SK-N-SH (cell line): Measurements from ENCODE around the gene NME2.

Experiments
- CHD2 ChIP-seq: fragments of 150-350 bp; IDR thresholded peaks from 2 replicates; pipeline ENCODE4 v1.6.1; 2018; ENCODE audit warnings: low read length; ENCODE audit not compliant: partially characterized antibody
- CTCF ChIP-seq: fragments of 200-600 bp; sonication (generic); IDR thresholded peaks from 2 replicates; pipeline ENCODE4 v1.6.1; 2017; ENCODE audit warnings: antibody characterized with exemption, mild to moderate bottlenecking, moderate library complexity
- EP300 ChIP-seq, 2 experiments: IDR thresholded peaks; 2 replicates each; pipeline versions ENCODE4 v1.4.0 to v1.6.1; 2012; ENCODE audit warnings: borderline replicate concordance in 1 of 2, low read depth in 1 of 2, low read length in 1 of 2
- FOSL2 ChIP-seq: IDR thresholded peaks from 2 replicates; pipeline ENCODE4 v1.4.0; 2012; ENCODE audit warnings: low read depth, mild to moderate bottlenecking, moderate library complexity, borderline replicate concordance
- FOXJ3 ChIP-seq: sonication (generic); formaldehyde crosslinking; IDR thresholded peaks from 2 replicates; pipeline ENCODE4 v1.5.1; 2020; ENCODE audit warnings: mild to moderate bottlenecking, missing genetic modification reagents
- NFIC ChIP-seq: IDR thresholded peaks from 2 replicates; pipeline ENCODE4 v1.4.0; 2012; ENCODE audit warnings: borderline replicate concordance
- TAF1 ChIP-seq: IDR thresholded peaks from 2 replicates; pipeline ENCODE4 v1.6.1; 2012; ENCODE audit warnings: low read depth, mild to moderate bottlenecking, low read length, moderate library complexity, borderline replicate concordance
- USF1 ChIP-seq: IDR thresholded peaks from 2 replicates; pipeline ENCODE4 v1.4.0; 2012; ENCODE audit warnings: low read depth, borderline replicate concordance

GRCh38 chr17:51147650-51148049 is 18.6 kb upstream of the NME2 start:
- no peak for TF ChIP-seq FOXJ3 (CRISPR knock-in tag)
- no peak for TF ChIP-seq USF1
- no peak for TF ChIP-seq CTCF
- no peak for TF ChIP-seq TAF1
- TF ChIP-seq FOSL2, result no peak
- no peak for TF ChIP-seq CHD2
- TF ChIP-seq EP300 (IDR thresholded peaks at IDR 0.05; ENCODE audit: borderline replicate concordance in 1 of 2, low read depth in 1 of 2, low read length in 1 of 2), result no peak
- no peak for TF ChIP-seq NFIC
